Thyroid gland (tissue), 4 donors: ENCODE results near the gene OLFML1. TPM values are rescaled to one million over a fixed set of nuclear protein-coding genes. Genes with fewer than 3 reads are reported as not detected.
A peak's percentile ranks its signal among the peaks of the same experiment; 100 is the strongest.

Experiments used
- DNase-seq, 2 donors: peaks; one replicate each; pipeline ENCODE4 v3.0.0-alpha.2; 2019
- H3K27ac ChIP-seq, 3 donors: fragments of 200-600 bp; sonication (generic); 1 replicate in 2 of 3; 2 replicates in 1 of 3; pipeline ENCODE4 v1.5.1; 2016 to 2019; ENCODE audit warnings: mild to moderate bottlenecking in 1 of 3, moderate library complexity in 1 of 3
- H3K27me3 ChIP-seq: fragments of 200-600 bp; sonication (generic); one replicate; pipeline ENCODE4 v1.5.1; 2019
- H3K36me3 ChIP-seq, 2 donors: fragments of 200-600 bp; sonication (generic); one replicate each; pipeline ENCODE4 v1.5.1; 2016 to 2019
- H3K4me1 ChIP-seq, 2 donors: fragments of 200-600 bp; sonication (generic); one replicate each; pipeline ENCODE4 v1.5.1; 2017 to 2019
- H3K4me3 ChIP-seq, 3 donors: fragments of 200-600 bp; sonication (generic); replicated peaks in 1 of 3; 1 replicate in 2 of 3; 2 replicates in 1 of 3; pipeline ENCODE4 v1.5.1; 2016; ENCODE audit warnings: mild to moderate bottlenecking in 1 of 3
- H3K9me3 ChIP-seq: fragments of 200-600 bp; sonication (generic); one replicate; pipeline ENCODE4 v1.5.1; 2017
- CTCF ChIP-seq, 6 experiments: fragments of 200-600 bp in 3 of 6; fragments of 450-650 bp in 3 of 6; sonication (generic) in 3 of 6; IDR thresholded peaks; one replicate each; pipeline ENCODE4 v1.5.1; 2016 to 2019; ENCODE audit warnings: antibody characterized with exemption in 6 of 6, mild to moderate bottlenecking in 2 of 6, inconsistent platforms in 1 of 6, moderate library complexity in 1 of 6
- POLR2A ChIP-seq, 2 donors: fragments of 450-650 bp; IDR thresholded peaks; one replicate each; pipeline ENCODE4 v1.6.1; 2017; ENCODE audit warnings: antibody characterized with exemption in 2 of 2, mild to moderate bottlenecking in 2 of 2, moderate library complexity in 1 of 2
- WGBS, 2 donors: methylation state at CpG; one replicate each; pipeline ENCODE4 v1.1.5; 2017; 5-methylcytosine and 5-hydroxymethylcytosine counted together
- intact Hi-C: fragments of 100-400 bp; cut with DNase I; formaldehyde crosslinking; loops from one replicate; pipeline ENCODE4 v1.15.1; 2023
- total RNA-seq, 4 donors: library from RNA; depleted of rRNA; stranded (reverse); fragments of >200 nt; gene quantifications; one replicate each; pipeline ENCODE4 v1.2.3, GENCODE V29; 2016

The OLFML1 gene
- total RNA-seq, 4 donors from 2014 or later, result 2.7 to 11.0 (median 5.8) TPM

- H3K27me3 ChIP-seq, result no peaks in the 10 kb centered on the region
- no peaks in the 10 kb centered on the region for H3K9me3 ChIP-seq
- no peaks in the 10 kb centered on the region for H3K36me3 ChIP-seq
- H3K27ac ChIP-seq, result peak overlapping the region; percentile 86 to 97 (median 94)
- intact Hi-C loops, result no loop called here
- 30 to 59% methylated on average over 4 of the region's 4 CpGs for WGBS, 2 donors
- peak; percentile 86 to 89 for DNase-seq
- TF ChIP-seq CTCF (IDR thresholded peaks at IDR 0.05) (no peak), POLR2A (IDR thresholded peaks at IDR 0.05) (no peak)
- H3K4me1 ChIP-seq, result peaks cover 82 to 92% of the 10 kb centered on the region in 2 donors
- H3K4me3 ChIP-seq, result no peak overlapping the region
Observed at GRCh38 chr11:7525424-7525823, 40.1 kb downstream of the OLFML1 start.

- 93 to 94% methylated on average over 1 of the region's 1 CpG for WGBS, 2 donors
- H3K4me1 ChIP-seq, result peaks cover 89 to 95% of the 10 kb centered on the region in 2 donors
- no peaks in the 10 kb centered on the region for H3K36me3 ChIP-seq
- H3K27ac ChIP-seq, result peak overlapping the region; percentile 82 to 97 (median 86)
- H3K9me3 ChIP-seq, result no peaks in the 10 kb centered on the region
- no peak for DNase-seq
- no peak for TF ChIP-seq POLR2A (IDR thresholded peaks at IDR 0.05)
- TF ChIP-seq CTCF (IDR thresholded peaks at IDR 0.05), result no peak
- H3K4me3 ChIP-seq, result no peak overlapping the region
- no peaks in the 10 kb centered on the region for H3K27me3 ChIP-seq
- intact Hi-C loops, result no loop called here
Observed at GRCh38 chr11:7527029-7527428, 41.7 kb downstream of the OLFML1 start.

- whole genome bisulfite sequencing, 2 donors, result 45 to 60% methylated on average over 4 of the region's 4 CpGs
- H3K4me1 ChIP-seq, result peaks cover 90 to 97% of the 10 kb centered on the region in 2 donors
- no peaks in the 10 kb centered on the region for H3K36me3 ChIP-seq
- peak in 3 of 6 experiments; percentile 8 to 20 (median 17) for TF ChIP-seq CTCF (IDR thresholded peaks at IDR 0.05)
- TF ChIP-seq POLR2A (IDR thresholded peaks at IDR 0.05), result peak in 1 of 2 donors; percentile 59
- no peak overlapping the region for H3K4me3 ChIP-seq
- DNase-seq, result peak; percentile 89 to 94
- intact Hi-C loops, result no loop called here
- H3K27ac ChIP-seq, result peak overlapping the region; percentile 82 to 97 (median 93)
- no peaks in the 10 kb centered on the region for H3K27me3 ChIP-seq
- no peaks in the 10 kb centered on the region for H3K9me3 ChIP-seq
Observed at GRCh38 chr11:7528514-7529049, 43.3 kb downstream of the OLFML1 start.

DNA sequence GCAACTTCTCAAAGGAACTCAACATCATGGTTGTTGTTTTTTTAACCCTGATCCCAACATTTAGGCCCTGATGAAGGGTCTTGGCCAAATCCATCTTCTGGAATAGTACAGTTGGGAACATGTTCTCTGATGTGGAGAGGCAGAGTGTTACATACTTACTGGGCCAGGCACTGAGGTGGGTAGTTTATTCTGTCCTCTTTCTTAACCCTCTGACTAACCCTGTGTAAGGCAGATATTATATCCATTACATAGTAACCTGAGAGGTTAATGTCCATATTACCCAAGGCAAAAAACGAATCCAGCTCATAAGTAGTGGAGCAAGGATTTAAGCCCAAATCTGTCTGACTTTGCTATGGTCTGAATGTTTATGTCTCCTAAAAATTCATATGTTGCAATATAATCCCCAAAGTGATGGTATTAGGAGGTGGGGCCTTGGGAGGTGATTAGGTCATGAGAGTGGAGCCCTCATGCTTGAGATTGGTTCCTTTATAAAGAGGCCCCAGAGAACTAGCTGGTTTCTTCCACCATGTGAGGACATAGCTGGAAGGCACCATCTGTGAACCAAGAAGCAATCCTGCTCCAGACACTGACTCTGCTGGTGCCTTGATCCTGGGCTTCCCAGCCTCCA lies 44.8 kb downstream of the OLFML1 start:
- 90 to 100% methylated on average over 1 of the region's 1 CpG for WGBS, 2 donors
- TF ChIP-seq CTCF (IDR thresholded peaks at IDR 0.05), result no peak
- no peak for TF ChIP-seq POLR2A (IDR thresholded peaks at IDR 0.05)
- H3K36me3 ChIP-seq, result no peaks in the 10 kb centered on the region
- DNase-seq, result no peak
- H3K9me3 ChIP-seq, result no peaks in the 10 kb centered on the region
- no peaks in the 10 kb centered on the region for H3K27me3 ChIP-seq
- H3K4me1 ChIP-seq, result peaks cover 83 to 97% of the 10 kb centered on the region in 2 donors
- peak overlapping the region; percentile 82 to 97 (median 93) for H3K27ac ChIP-seq
- intact Hi-C loops, result no loop called here
- no peak overlapping the region for H3K4me3 ChIP-seq

DNA sequence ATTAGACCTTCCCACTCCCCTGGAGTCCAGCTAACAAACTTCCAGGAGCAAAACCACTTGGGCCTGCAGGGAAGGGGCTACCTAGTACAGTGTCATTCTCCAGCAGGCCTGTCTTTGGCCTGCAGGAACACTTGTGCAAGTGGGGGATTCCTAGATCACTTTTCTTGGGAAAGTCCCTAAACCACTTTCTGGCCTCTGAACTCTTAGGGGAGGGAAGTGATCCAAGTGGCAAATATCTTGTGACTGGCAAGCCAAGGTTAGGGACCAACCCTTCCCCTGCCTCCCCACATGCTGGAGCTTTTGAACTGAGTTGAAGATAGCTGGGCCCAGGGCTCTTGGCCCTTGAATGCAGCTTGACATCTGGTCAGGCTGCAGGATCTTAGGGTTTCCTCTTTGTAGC lies 45.7 kb downstream of the OLFML1 start:
- Histone ChIP-seq H3K27ac (peak overlapping the region; percentile 52 to 97 (median 82)), H3K4me3 (no peak overlapping the region), H3K9me3 (no peaks in the 10 kb centered on the region), H3K27me3 (no peaks in the 10 kb centered on the region), H3K4me1 (peaks cover 76 to 95% of the 10 kb centered on the region in 2 donors), H3K36me3 (no peaks in the 10 kb centered on the region)
- intact Hi-C loops, result no loop called here
- TF ChIP-seq CTCF (IDR thresholded peaks at IDR 0.05) (no peak), POLR2A (IDR thresholded peaks at IDR 0.05) (no peak)
- DNase-seq, result no peak
